GM21447 (cell line): ENCODE results near the gene GLIS1.

Experiments used
- ATAC-seq: cut with Tn5 transposase; IDR thresholded peaks from one replicate; pipeline ENCODE4 v1.9.1; 2021; ENCODE audit not compliant: unreplicated experiment

Gene GLIS1

DNA sequence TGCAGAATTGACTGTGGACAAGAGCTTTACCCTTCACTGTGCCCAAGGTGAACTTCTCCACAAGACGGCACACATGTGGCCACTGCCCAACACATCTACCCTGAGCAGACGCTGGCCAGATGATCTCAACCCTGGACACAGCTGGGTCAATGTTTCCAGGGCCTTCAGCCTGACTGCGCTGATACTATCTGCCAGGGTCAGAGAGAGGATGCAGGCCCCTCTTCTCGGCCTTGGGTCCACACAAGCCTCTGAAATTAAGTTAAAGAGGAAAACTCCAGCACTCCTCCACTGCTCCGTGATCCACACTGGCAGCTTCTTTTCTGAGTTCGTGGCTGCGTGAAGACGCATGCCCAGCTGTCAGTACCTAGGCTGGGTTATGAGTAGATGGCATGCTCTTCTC is 58.1 kb downstream of the GLIS1 start:
- ATAC-seq = no peak

DNA sequence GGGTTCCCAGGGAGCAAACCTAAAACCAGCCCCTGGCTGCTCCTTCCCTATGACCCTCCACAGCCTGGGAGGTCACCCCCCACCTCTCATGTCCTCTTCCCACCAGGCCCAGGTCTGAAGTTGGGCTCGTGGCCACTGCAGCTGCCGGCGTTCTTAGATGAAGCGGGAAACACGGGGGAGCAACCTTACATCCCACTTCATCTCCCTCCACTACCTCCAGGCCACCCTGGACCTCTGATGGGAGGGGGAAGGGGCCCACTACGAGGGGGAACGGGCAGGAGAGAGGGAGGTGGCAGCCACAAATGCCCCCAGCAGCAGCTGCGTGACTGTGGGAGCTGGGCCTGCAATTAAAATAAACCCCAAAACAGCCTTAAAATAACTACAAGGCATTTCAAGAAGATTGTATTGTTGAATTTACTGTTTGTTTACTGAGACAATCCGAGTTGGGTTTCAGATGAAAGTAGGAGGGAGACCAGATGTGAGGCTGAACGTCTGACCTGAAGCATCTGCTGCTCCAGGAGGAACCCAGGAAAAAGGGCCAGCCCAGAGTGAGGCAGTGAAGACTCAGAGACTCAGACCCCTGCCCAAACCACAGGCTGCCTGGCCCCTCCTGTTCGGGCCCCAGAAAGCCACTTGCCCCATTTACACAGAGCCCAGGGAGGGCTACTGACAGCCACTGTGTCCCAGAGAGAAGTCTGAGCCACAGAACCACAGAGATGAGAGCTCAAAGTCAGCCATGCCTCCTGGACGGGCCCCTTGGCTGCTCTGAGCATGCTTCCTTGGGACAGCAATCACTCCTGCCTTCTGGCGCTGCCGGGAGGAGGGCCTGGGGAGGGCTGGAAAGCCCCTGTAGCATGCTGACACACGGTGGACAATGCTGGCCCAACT is 59.8 kb downstream of the GLIS1 start:
- no peak for ATAC-seq

DNA sequence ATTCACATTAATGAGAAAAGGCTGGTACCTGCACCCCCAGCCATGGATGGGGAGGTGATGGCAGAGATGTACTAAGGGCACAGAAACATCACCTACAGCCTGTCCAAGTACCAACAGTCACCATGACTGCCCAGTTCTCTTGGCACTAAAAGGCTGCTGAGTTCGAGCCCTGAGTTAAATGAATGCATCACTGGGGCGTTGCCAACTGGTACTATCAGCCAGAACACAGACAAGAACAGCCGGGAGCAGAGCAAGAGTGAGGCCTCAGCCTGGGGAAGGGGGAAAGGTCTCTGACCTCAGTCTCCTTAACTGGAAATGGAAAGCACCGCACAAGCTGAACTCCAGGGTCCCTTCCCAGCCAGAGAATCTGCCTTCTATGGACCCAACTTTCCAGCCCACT is 60.5 kb downstream of the GLIS1 start:
- ATAC-seq = no peak

- ATAC-seq = no peak
Observed at GRCh38 chr1:53678046-53678445, 60.9 kb downstream of the GLIS1 start.

GRCh38 chr1:53677486-53677885 is 61.5 kb downstream of the GLIS1 start:
- ATAC-seq = no peak

DNA sequence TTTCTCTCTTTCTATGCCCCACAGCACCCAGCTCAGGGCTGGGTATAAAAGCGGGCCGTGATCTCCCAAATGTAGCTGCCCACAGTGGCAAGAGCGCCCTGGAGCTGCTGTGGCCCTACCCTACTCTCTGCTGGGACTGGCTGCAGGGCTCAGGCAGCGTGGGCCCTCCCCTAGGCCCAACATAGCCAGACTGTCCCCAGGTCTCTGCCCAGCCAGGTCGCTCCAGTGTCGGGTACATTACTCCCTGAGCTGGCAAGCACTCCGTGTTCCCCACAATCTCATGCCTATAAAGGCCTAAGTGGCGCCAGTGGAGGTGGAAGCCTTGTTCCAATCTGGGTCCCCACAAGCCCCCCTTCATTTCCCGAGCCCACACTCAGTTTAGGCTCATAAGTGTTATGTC is 66.2 kb downstream of the GLIS1 start:
- ATAC-seq = no peak

- no peak for ATAC-seq
Observed at GRCh38 chr1:53672243-53672642, 66.7 kb downstream of the GLIS1 start.

- ATAC-seq = no peak
Observed at GRCh38 chr1:53669621-53670191, 69.3 kb downstream of the GLIS1 start.

GRCh38 chr1:53666566-53666965 is 72.4 kb downstream of the GLIS1 start:
- no peak for ATAC-seq

DNA sequence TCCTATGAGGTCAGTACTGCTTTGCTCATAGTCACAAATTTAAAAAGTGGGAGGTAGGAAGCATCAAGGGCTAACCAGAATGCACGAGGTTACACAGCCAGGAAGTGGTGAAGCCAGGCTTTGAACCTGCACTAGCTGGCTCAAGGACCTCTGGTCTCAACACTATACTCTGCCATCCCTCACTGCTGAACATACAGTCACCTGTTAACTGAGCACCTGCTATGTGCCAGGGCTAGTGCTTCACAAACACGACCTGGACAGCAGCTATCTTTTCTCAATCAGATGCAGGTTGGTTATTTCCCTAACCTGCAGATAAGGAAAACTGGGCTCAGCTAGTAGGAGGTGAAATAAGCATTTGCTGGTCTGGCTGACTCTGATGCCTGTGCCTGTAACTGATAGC is 73.0 kb downstream of the GLIS1 start:
- ATAC-seq = no peak

GRCh38 chr1:53663529-53664300 is 75.2 kb downstream of the GLIS1 start:
- no peak for ATAC-seq

GRCh38 chr1:53662951-53663350 is 76.0 kb downstream of the GLIS1 start:
- no peak for ATAC-seq

GRCh38 chr1:53662169-53662568 is 76.8 kb downstream of the GLIS1 start:
- ATAC-seq = no peak

DNA sequence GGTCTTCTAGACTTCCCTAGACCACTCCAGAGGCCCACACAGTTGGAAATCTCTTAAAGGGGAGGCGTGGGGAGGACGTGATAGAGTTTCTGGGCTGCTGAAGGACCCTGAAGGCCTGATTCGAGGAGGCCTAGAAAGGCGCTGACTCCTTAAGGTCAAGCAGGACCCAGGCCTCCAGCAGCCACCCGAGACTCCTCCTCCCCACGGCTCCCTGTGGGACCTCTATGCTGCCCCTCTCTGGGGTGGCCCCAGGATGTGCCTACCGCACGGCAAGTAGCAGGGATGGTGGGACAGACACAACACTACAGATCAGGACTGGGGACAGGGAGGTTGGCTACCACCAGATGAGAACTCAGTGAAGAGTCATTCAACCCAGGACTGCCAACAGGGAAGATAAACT is 77.5 kb downstream of the GLIS1 start:
- ATAC-seq = no peak

GRCh38 chr1:53660666-53661065 is 78.3 kb downstream of the GLIS1 start:
- ATAC-seq = no peak

DNA sequence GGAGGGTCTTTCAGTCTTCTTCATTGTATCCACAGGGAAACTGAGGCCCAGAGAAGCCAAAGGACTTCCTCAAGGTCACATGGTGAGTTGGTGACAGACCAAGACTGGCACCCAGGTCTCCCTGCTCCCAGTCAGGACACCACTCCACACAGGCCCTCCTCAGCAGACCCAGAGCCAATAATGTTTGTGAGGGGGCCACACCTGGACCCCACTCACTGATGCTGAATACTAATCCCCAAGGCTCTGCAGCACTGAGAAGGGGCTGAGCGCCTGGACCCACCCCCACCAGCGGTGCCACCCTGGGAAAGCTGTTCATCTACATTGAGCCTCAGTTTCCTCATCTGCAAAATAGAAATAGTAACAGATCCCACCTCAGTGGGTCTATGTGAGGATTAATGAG is 79.5 kb downstream of the GLIS1 start:
- no peak for ATAC-seq

DNA sequence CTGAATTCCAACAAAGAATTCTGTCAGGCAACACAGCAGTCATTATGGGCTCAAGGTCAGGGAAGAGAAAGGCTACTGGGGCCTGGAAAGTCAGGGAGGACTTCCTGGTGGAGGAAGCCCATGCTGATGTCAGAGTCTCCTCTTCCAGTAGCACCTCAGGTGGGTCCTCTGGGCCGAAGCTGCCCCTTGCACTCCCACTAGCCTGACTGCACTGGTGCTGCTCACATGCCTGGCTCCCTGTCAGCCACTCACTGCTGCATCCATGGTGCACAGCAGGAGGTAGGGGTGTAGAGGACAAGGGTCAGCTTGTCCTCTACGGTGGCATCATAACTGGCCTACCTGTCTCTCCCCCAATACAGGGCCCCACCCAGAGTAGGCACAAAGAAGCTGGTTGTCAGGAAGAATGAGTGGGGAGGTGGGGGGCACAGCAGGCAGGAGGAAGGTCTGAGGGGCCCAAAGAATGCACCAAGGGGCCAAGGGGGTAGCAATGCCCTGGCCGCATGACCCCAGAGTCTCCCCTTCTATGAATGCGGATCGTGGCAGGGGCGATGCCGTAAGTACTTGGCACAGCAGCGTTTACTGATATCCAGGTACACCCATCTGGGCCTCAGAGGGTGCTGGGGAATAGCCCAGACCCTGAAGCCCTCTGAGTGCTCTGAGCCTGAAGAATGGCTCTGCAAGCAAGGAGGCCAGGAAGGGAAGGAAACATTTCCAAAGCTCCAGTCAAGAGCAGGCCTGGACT is 80.3 kb downstream of the GLIS1 start:
- ATAC-seq = no peak

- no peak for ATAC-seq
Observed at GRCh38 chr1:53657891-53658396, 81.0 kb downstream of the GLIS1 start.

- ATAC-seq = no peak
Observed at GRCh38 chr1:53657531-53657805, 81.5 kb downstream of the GLIS1 start.

GRCh38 chr1:53656747-53657530 is 82.0 kb downstream of the GLIS1 start:
- ATAC-seq = no peak
